Osteocyte (in vitro differentiated cells): ENCODE data around the gene FHIT. TPM values are rescaled to one million over a fixed set of nuclear protein-coding genes. Genes with fewer than 3 reads are reported as not detected.

Source experiments
- DNase-seq: peaks from one replicate; pipeline ENCODE4 v3.0.0; 2021; ENCODE audit warnings: mixed read lengths; ENCODE audit not compliant: unreplicated experiment; ENCODE audit errors: extremely low spot score
- H3K27ac Mint-ChIP-seq: one replicate; pipeline ENCODE4 v1.8.0; 2021; ENCODE audit warnings: mild to moderate bottlenecking, mixed read lengths; ENCODE audit not compliant: unreplicated experiment
- H3K27me3 Mint-ChIP-seq: one replicate; pipeline ENCODE4 v1.8.0; 2021; ENCODE audit warnings: mixed read lengths; ENCODE audit not compliant: unreplicated experiment
- H3K36me3 Mint-ChIP-seq: one replicate; pipeline ENCODE4 v1.8.0; 2021; ENCODE audit warnings: mixed read lengths; ENCODE audit not compliant: unreplicated experiment
- H3K4me1 Mint-ChIP-seq: one replicate; pipeline ENCODE4 v1.8.0; 2021; ENCODE audit warnings: mixed read lengths; ENCODE audit not compliant: unreplicated experiment
- H3K4me3 Mint-ChIP-seq: one replicate; pipeline ENCODE4 v1.8.0; 2021; ENCODE audit warnings: mild to moderate bottlenecking, moderate library complexity, mixed read lengths; ENCODE audit not compliant: unreplicated experiment
- H3K9me3 Mint-ChIP-seq: one replicate; pipeline ENCODE4 v1.8.0; 2021; ENCODE audit warnings: mixed read lengths; ENCODE audit not compliant: unreplicated experiment
- total RNA-seq: library from RNA; stranded (reverse); gene quantifications from 2 replicates; pipeline ENCODE4 v1.2.1, GENCODE V29; 2021
- TF ChIP-seq, protein P1 (sequence below): fragments of 200-600 bp; sonication (generic); IDR thresholded peaks from 2 replicates; pipeline ENCODE4 v1.5.0; 2021; ENCODE audit warnings: antibody characterized with exemption, mild to moderate bottlenecking, moderate library complexity

FHIT gene
- total RNA-seq, 1 donor from 2014 or later = 2.3 TPM

GRCh38 chr3:59940718-59941117, 1310.5 kb downstream of the FHIT start:
- Mint-ChIP-seq H3K27ac (no peak overlapping the region), H3K36me3 (no peaks in the 10 kb centered on the region), H3K4me1 (no peaks in the 10 kb centered on the region), H3K27me3 (peaks cover 9% of the 10 kb centered on the region), H3K4me3 (no peak overlapping the region), H3K9me3 (no peaks in the 10 kb centered on the region)
- DNase-seq = no peak
- TF ChIP-seq, protein P1, sequence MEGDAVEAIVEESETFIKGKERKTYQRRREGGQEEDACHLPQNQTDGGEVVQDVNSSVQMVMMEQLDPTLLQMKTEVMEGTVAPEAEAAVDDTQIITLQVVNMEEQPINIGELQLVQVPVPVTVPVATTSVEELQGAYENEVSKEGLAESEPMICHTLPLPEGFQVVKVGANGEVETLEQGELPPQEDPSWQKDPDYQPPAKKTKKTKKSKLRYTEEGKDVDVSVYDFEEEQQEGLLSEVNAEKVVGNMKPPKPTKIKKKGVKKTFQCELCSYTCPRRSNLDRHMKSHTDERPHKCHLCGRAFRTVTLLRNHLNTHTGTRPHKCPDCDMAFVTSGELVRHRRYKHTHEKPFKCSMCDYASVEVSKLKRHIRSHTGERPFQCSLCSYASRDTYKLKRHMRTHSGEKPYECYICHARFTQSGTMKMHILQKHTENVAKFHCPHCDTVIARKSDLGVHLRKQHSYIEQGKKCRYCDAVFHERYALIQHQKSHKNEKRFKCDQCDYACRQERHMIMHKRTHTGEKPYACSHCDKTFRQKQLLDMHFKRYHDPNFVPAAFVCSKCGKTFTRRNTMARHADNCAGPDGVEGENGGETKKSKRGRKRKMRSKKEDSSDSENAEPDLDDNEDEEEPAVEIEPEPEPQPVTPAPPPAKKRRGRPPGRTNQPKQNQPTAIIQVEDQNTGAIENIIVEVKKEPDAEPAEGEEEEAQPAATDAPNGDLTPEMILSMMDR = no peak

- no peak for DNase-seq
- Mint-ChIP-seq H3K27me3 (peaks cover 10% of the 10 kb centered on the region), H3K4me1 (no peaks in the 10 kb centered on the region), H3K9me3 (no peaks in the 10 kb centered on the region), H3K36me3 (no peaks in the 10 kb centered on the region), H3K4me3 (no peak overlapping the region), H3K27ac (no peak overlapping the region)
- TF ChIP-seq, protein P1 = no peak
Observed at GRCh38 chr3:59939826-59940426, 1311.3 kb downstream of the FHIT start.

GRCh38 chr3:59938828-59939227, 1312.4 kb downstream of the FHIT start:
- TF ChIP-seq, protein P1 = no peak
- Mint-ChIP-seq H3K27me3 (peaks cover 10% of the 10 kb centered on the region), H3K27ac (no peak overlapping the region), H3K36me3 (no peaks in the 10 kb centered on the region), H3K9me3 (no peaks in the 10 kb centered on the region), H3K4me1 (no peaks in the 10 kb centered on the region), H3K4me3 (no peak overlapping the region)
- no peak for DNase-seq

DNA sequence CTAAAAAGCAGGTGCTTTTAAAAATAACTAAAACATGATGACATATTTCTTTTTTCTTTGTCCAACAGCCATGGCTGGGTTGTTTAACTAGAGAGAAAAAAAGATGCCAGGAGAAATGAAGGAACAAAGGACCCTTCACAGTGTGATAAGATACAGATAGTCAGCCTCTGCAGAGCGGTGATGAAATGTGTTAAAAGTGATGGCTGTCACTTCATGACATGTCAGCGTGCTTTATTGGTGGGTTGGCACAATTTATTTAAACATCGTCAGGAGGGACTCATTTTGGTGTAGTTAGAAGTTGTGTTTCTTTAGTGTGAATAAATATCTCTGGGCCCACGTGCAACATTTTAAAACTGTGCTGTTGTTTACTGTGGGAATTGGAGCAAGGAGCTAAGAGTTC, 1314.1 kb downstream of the FHIT start:
- Mint-ChIP-seq H3K27ac (no peak overlapping the region), H3K27me3 (peaks cover 19% of the 10 kb centered on the region), H3K4me3 (no peak overlapping the region), H3K4me1 (no peaks in the 10 kb centered on the region), H3K36me3 (no peaks in the 10 kb centered on the region), H3K9me3 (no peaks in the 10 kb centered on the region)
- DNase-seq = no peak
- TF ChIP-seq, protein P1 = no peak

DNA sequence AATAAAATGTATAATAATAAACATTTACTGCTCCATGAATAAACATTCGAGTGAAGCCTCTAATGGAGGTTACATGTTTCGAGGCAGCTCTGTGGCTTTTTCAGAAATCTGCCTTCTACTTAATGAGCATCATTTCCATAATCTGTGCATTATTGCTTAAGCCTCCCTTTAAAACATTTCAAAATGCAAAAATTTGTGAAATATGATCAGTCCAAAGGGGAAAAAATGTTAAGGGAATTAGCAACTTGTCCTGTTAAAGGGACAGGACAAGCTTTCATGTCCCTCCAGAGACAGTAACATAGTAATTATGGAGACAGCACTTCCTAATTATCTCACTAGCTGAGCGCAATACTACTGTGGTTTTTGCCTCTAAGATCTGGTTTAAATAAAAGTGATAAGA, 1314.8 kb downstream of the FHIT start:
- Mint-ChIP-seq H3K4me1 (no peaks in the 10 kb centered on the region), H3K4me3 (no peak overlapping the region), H3K9me3 (no peaks in the 10 kb centered on the region), H3K27me3 (peaks cover 19% of the 10 kb centered on the region), H3K27ac (no peak overlapping the region), H3K36me3 (no peaks in the 10 kb centered on the region)
- TF ChIP-seq, protein P1 = no peak
- no peak for DNase-seq
